ENCODE data around the gene LYPD6B. TPM values are rescaled to one million over a fixed set of nuclear protein-coding genes. Genes with fewer than 3 reads are reported as not detected.

LYPD6B gene
- total and polyA plus RNA-seq, 2 donors (not counting 1 experiment from before 2014, with no cell fraction given) = 1.5 to 2.7 TPM

GRCh38 chr2:149012545-149012944, 26.0 kb upstream of the LYPD6B start:
- no peak overlapping the region for H3K27ac Mint-ChIP-seq
- H4K20me1 ChIP-seq (ENCODE audit: control insufficient read depth, insufficient read depth, low read length, poor library complexity, severe bottlenecking) = no peaks in the 10 kb centered on the region
- no peaks in the 10 kb centered on the region for H3K79me2 ChIP-seq (ENCODE audit: control insufficient read depth, insufficient read depth, low read length)
- H3K4me1 ChIP-seq (ENCODE audit: control insufficient read depth in 2 of 2, insufficient read depth in 2 of 2, low read length in 2 of 2) = peaks cover 0 to 5% of the 10 kb centered on the region in 2 donors
- ChIA-PET POLR2A (no interaction called here), CTCF (no interaction called here)
- no peaks in the 10 kb centered on the region for H3K9me3 ChIP-seq (ENCODE audit: control extremely low read depth in 1 of 3, control insufficient read depth in 2 of 3, insufficient read depth in 1 of 3, low read length in 2 of 3)
- no peaks in the 10 kb centered on the region for H3K36me3 ChIP-seq (replicated peaks in 1 of 2; ENCODE audit: control extremely low read depth in 1 of 2, control insufficient read depth in 1 of 2, extremely low read depth in 1 of 2, insufficient read depth in 2 of 2, low read length in 1 of 2)
- no peaks in the 10 kb centered on the region for H3K27me3 ChIP-seq (replicated peaks in 1 of 4; ENCODE audit: control extremely low read depth in 1 of 4, control insufficient read depth in 3 of 4, insufficient read depth in 4 of 4, low read length in 3 of 4)
- intact Hi-C loops (cut with micrococcal nuclease) = no loop called here
- ATAC-seq (ENCODE audit: low read depth) = no peak
- no peak overlapping the region for H3K4me3 ChIP-seq (ENCODE audit: control extremely low read depth in 1 of 5, extremely low read depth in 1 of 5, insufficient read depth in 1 of 5, low read depth in 2 of 5, low read length in 4 of 5)
- TF ChIP-seq CTCF (IDR thresholded peaks at IDR 0.05) (no peak), EZH2 (IDR thresholded peaks at IDR 0.05; ENCODE audit: borderline replicate concordance, insufficient read depth, low read depth, low read length, poor library complexity, severe bottlenecking) (no peak)
- H3K9me3 Mint-ChIP-seq (ENCODE audit: insufficient read depth) = no peaks in the 10 kb centered on the region
- H3K4me3 Mint-ChIP-seq = no peak overlapping the region
- WGBS (ENCODE audit: insufficient coverage) = 100% methylated on average over 3 of the region's 9 CpGs
- H3K4me2 ChIP-seq (replicated peaks; ENCODE audit: low read depth, low read length, poor library complexity, severe bottlenecking) = no peak overlapping the region
- no peak overlapping the region for H2AFZ ChIP-seq (ENCODE audit: insufficient read depth, low read depth, low read length, poor library complexity, severe bottlenecking)
- peaks cover 6% of the 10 kb centered on the region for H3K4me1 Mint-ChIP-seq
- H3K9ac ChIP-seq (ENCODE audit: low read length) = no peak overlapping the region
- no peak for DNase-seq
- no peak overlapping the region for H3K27ac ChIP-seq (ENCODE audit: low read length in 2 of 2)
- peaks cover 4% of the 10 kb centered on the region for H3K27me3 Mint-ChIP-seq

GRCh38 chr2:149015501-149015900, 23.0 kb upstream of the LYPD6B start:
- ChIA-PET CTCF (interaction anchor here (0.8 to 7.3 kb wide), 9 partner anchors 10 to 557 kb away, joined by 3 to 173 read pairs (median 23); partner anchors contain the start of gene LYPD6B), POLR2A (no interaction called here)
- Histone ChIP-seq H3K9me3 (ENCODE audit: control extremely low read depth in 1 of 3, control insufficient read depth in 2 of 3, insufficient read depth in 1 of 3, low read length in 2 of 3) (no peaks in the 10 kb centered on the region), H3K4me2 (replicated peaks; ENCODE audit: low read depth, low read length, poor library complexity, severe bottlenecking) (no peak overlapping the region), H3K36me3 (replicated peaks in 1 of 2; ENCODE audit: control extremely low read depth in 1 of 2, control insufficient read depth in 1 of 2, extremely low read depth in 1 of 2, insufficient read depth in 2 of 2, low read length in 1 of 2) (no peaks in the 10 kb centered on the region), H3K27ac (ENCODE audit: low read length in 2 of 2) (no peak overlapping the region), H2AFZ (ENCODE audit: insufficient read depth, low read depth, low read length, poor library complexity, severe bottlenecking) (no peak overlapping the region), H3K4me3 (ENCODE audit: control extremely low read depth in 1 of 5, extremely low read depth in 1 of 5, insufficient read depth in 1 of 5, low read depth in 2 of 5, low read length in 4 of 5) (no peak overlapping the region), H3K79me2 (ENCODE audit: control insufficient read depth, insufficient read depth, low read length) (no peaks in the 10 kb centered on the region), H3K4me1 (ENCODE audit: control insufficient read depth in 2 of 2, insufficient read depth in 2 of 2, low read length in 2 of 2) (peaks cover 17 to 29% of the 10 kb centered on the region in 2 donors), H4K20me1 (ENCODE audit: control insufficient read depth, insufficient read depth, low read length, poor library complexity, severe bottlenecking) (no peaks in the 10 kb centered on the region), H3K9ac (ENCODE audit: low read length) (no peak overlapping the region), H3K27me3 (replicated peaks in 1 of 4; ENCODE audit: control extremely low read depth in 1 of 4, control insufficient read depth in 3 of 4, insufficient read depth in 4 of 4, low read length in 3 of 4) (no peaks in the 10 kb centered on the region)
- H3K4me3 Mint-ChIP-seq = no peak overlapping the region
- ATAC-seq (ENCODE audit: low read depth) = no peak
- WGBS (ENCODE audit: insufficient coverage) = 100% methylated on average over 1 of the region's 1 CpG
- TF ChIP-seq EZH2 (IDR thresholded peaks at IDR 0.05; ENCODE audit: borderline replicate concordance, insufficient read depth, low read depth, low read length, poor library complexity, severe bottlenecking) = no peak
- intact Hi-C loops (cut with micrococcal nuclease) = no loop called here
- peaks cover 26% of the 10 kb centered on the region for H3K4me1 Mint-ChIP-seq
- H3K9me3 Mint-ChIP-seq (ENCODE audit: insufficient read depth) = no peaks in the 10 kb centered on the region
- H3K27me3 Mint-ChIP-seq = peaks cover 4% of the 10 kb centered on the region
- no peak overlapping the region for H3K27ac Mint-ChIP-seq
- DNase-seq = no peak

Data from B cell (primary cell).